ENCODE data around the gene KRT17.
"Not testable (repeated sequence)": the region's sequence is repeated elsewhere in the genome, so short reads cannot be mapped to it uniquely, and the experiment has no call there.

Gene KRT17

DNA sequence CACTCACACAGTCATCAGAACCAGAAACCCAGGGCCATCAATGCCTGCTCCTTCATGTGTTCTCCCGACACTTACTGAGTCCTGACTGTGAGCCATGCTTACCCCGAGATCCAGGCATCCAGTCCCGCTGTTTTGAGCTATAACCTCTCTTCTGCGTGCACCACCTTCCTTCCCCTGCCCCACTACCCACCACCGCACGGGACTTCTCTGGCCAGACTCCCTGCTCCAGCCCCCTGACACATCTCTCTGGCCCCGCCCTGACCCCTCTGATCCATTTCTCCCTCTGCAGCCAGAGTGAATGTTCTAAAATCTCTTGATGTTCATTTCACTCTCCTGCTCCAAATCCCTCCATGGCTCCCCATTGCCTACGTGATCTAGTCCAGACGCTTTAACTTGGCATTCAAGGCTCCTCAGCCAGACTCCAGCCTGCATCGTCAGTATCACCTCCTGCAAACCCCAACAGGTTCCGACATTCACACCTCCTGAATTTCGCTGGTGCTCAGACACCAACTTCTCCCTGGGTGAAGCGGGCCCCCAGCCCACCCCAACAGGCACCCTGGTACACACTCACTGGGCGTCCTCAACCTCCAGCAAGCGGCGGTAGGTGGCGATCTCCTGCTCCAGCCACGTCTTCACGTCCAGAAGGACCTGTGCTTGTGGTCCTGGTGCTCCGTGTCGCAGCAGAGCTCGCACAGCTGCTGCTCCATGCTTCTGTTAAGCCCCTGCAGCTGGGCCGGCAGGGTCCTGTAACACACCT lies 3.1 kb upstream of the KRT17 start:
- ChIA-PET POLR2A (no interaction called here), CTCF (interaction anchor here (1.4 to 3.8 kb wide), 3 partner anchors 18 to 78 kb away, joined by 4 to 19 read pairs (median 12); no protein-coding TSS in a partner anchor)
- DNase-seq (ENCODE audit: low read depth, low spot score) = no peak
- TF ChIP-seq, protein P1, sequence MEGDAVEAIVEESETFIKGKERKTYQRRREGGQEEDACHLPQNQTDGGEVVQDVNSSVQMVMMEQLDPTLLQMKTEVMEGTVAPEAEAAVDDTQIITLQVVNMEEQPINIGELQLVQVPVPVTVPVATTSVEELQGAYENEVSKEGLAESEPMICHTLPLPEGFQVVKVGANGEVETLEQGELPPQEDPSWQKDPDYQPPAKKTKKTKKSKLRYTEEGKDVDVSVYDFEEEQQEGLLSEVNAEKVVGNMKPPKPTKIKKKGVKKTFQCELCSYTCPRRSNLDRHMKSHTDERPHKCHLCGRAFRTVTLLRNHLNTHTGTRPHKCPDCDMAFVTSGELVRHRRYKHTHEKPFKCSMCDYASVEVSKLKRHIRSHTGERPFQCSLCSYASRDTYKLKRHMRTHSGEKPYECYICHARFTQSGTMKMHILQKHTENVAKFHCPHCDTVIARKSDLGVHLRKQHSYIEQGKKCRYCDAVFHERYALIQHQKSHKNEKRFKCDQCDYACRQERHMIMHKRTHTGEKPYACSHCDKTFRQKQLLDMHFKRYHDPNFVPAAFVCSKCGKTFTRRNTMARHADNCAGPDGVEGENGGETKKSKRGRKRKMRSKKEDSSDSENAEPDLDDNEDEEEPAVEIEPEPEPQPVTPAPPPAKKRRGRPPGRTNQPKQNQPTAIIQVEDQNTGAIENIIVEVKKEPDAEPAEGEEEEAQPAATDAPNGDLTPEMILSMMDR (IDR thresholded peaks at IDR 0.05; ENCODE audit: insufficient read depth, low read length, missing control alignments) = no peak
- H3K4me3 ChIP-seq (ENCODE audit: low read depth, low read length) = no peak overlapping the region

DNA sequence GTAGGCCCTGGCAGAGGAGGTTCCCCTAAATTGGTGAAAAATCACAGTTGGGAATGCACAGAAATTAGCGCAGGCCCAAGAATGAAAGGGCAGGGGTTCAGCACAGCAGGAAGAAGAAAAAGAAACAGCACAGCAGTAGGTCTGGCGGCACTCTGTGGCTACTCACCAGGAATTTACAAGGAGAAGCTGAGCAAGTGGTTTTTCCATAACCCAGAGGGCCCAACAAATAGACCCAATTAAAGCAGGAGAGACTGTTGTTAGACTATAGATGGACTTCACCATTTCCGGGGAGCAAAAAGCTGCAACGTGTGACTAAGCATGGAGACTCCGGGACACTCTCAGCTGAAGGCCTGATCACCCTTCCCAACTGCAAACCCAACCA lies 2.5 kb upstream of the KRT17 start:
- CTCF ChIA-PET = interaction anchor here (1.4 to 3.8 kb wide), 2 partner anchors 18 to 22 kb away, joined by 4 to 19 read pairs; no protein-coding TSS in a partner anchor
- H3K4me3 ChIP-seq (ENCODE audit: low read depth, low read length); POLR2A ChIA-PET; DNase-seq (ENCODE audit: low read depth, low spot score): not testable (repeated sequence)

DNA sequence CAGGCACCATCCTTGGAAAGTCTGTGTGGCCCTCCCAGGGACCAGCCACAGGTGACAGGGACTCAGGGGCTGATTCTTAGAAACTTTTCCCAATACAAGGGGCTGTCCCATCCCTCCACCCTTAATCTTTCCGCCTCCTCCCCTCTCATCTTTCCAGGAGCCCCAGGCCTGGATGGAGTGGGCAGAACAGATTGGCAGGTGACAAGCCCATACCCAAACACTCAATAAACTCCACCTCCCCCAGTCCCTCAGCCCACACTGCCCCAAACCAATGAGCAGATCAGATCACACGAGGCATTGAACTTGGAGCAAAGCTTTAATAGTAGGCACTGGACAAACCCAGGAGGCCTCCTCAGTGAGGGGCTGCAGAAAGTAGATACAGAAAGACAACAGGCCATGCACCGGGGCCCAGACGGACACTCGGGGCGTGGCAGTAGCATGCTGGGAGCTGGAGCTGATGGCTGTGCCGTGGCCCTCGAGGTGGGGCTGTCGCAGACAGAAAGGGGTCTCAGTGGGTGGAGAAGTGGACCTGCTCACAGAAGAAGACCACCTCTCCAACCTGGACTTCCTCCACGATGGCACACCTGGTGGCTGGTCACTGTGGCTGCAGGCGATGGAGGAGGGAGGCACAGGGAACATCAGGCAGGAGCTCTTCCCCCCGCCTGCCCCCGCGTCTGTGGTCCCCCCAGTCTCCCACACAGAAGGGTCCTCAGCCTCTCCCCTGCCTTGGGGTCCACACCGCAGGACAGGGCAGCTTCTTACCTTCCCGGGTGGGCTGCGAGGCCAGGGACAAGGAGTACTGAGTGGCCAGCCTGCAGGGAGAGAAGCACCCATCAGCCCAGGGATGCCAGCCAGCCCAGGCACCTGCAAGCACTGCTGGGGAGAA lies 1.9 kb upstream of the KRT17 start:
- H3K4me3 ChIP-seq (ENCODE audit: low read depth, low read length); POLR2A ChIA-PET; CTCF ChIA-PET; DNase-seq (ENCODE audit: low read depth, low spot score): not testable (repeated sequence)

DNA sequence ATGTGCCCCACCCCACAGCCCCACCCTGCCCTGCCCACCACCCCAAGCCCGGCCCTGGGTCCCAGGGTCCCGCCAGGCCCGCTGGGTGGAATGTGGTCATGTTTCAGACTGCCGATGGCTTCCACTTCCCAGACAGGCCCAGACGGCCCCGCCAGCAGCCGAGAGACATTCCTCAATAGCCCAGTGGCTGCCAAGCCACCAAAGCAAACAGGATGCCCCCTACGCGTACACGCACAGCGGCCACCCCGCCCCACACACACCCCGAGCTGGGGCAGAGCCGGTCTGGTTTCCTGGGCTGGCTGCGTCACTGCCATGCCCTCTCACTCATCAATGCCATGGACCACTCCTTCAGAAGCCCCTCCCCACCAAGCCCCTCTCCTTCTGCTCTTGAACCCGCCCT lies 1.2 kb upstream of the KRT17 start:
- TF ChIP-seq, protein P1 (IDR thresholded peaks at IDR 0.05; ENCODE audit: insufficient read depth, low read length, missing control alignments) = no peak
- POLR2A ChIA-PET = no interaction called here
- CTCF ChIA-PET = no interaction called here
- no peak overlapping the region for H3K4me3 ChIP-seq (ENCODE audit: low read depth, low read length)
- DNase-seq (ENCODE audit: low read depth, low spot score) = no peak

DNA sequence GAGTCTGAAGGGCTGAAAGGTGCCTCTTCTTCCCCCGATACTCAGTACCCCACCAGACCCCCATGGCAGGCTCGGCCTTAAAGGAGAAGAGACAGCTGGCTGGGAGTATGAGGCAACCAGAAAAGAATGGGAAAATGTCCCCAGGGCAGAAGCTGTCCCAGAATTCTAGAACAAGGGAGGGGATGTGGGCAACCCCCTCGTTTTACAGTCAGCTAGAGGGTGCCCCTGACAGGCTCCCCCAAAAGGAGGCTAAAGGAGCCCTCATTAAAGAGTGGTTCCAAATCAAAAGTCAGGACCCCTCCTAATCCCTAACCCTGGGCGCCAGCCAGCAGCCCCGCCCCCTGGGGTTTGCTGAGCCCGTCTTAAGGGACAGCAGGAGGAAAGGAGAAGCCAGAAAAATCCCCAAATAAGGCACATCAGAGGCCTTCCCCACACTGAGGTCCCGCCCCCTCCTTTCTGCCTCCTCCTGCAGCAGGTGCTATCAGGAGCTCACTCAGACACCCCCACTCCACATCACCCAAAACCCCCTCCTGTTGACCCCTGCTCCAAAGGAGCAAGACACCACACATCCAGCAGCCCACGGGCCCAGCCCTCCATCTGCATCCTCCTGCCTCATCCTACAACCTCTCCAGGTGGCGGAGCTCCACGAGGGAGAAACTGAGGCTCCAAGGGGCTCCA lies 1.1 kb downstream of the KRT17 start:
- H3K4me3 ChIP-seq (ENCODE audit: low read depth, low read length); DNase-seq (ENCODE audit: low read depth, low spot score): not testable (repeated sequence)
- CTCF ChIA-PET = interaction anchor here (0.9 to 3.3 kb wide), 4 partner anchors 25 to 766 kb away, joined by 3 to 21 read pairs (median 4); no protein-coding TSS in a partner anchor

DNA sequence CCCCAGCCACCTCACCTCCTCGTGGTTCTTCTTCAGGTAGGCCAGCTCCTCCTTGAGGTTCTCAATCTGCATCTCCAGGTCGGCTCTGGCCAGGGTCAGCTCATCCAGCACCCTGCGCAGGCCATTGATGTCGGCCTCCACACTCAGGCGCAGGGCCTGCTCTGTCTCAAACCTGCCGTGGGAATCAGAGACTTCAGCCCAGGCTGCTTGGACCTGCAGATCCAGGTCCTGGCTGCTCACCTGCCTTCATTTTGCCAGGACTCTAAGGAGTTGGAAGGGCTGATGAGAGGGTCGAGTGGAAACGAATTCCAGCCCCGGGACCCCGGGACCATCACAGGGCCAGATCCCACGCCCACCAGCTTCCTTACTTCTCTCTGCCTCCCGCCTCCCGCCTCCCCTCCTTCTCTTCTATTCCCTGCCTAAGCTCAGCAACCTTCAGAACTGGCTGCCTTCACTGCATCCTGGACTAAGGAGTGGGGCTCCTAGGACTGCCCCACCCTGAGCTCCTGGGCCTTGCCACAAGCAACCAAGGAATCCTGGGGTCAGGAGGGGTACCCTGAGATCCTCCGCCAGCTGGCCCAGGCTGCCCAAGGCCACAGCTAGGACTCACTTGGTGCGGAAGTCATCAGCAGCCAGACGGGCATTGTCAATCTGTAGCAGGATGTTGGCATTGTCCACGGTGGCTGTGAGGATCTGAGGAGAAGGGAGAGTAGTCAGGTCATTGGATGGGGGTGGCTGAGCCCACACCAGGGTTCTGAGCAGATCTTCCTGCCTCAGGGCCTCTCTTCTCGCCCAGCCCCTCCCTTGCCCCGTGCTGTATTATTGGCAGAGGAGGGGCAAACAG lies 1.8 kb downstream of the KRT17 start:
- DNase-seq (ENCODE audit: low read depth, low spot score); POLR2A ChIA-PET; H3K4me3 ChIP-seq (ENCODE audit: low read depth, low read length): not testable (repeated sequence)
- CTCF ChIA-PET = interaction anchor here (1.0 to 3.3 kb wide), 3 partner anchors 26 to 74 kb away, joined by 3 to 21 read pairs (median 5); no protein-coding TSS in a partner anchor

More for the DNA sequence above, 1.1 kb downstream of the KRT17 start:
- POLR2A ChIA-PET = not testable (repeated sequence)

DNA sequence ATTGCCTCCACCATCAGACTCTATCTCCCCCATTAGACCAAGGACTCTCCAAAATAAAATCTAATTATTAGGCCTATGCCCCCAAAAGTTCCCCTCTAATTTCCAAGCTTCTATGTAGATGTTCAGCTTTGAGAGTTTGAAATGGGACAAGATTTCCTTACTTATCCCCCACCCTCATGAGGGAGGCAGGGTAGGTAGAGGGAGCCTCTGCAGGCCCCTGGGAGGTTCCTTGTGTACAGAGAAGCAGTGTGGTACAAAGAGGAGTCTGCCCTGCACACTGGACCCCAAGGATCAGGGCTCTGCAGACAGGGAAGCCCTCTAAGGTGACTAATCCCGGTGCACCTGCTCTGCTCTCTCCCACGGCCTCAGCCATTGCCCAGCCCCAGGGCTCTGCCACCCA lies 2.5 kb downstream of the KRT17 start:
- TF ChIP-seq, protein P1 (IDR thresholded peaks at IDR 0.05; ENCODE audit: insufficient read depth, low read length, missing control alignments) = no peak
- CTCF ChIA-PET = interaction anchor here (1.0 to 3.3 kb wide), 4 partner anchors 26 to 73 kb away, joined by 3 to 21 read pairs (median 5); no protein-coding TSS in a partner anchor
- no peak for DNase-seq (ENCODE audit: low read depth, low spot score)
- H3K4me3 ChIP-seq (ENCODE audit: low read depth, low read length) = no peak overlapping the region
- POLR2A ChIA-PET = no interaction called here

DNA sequence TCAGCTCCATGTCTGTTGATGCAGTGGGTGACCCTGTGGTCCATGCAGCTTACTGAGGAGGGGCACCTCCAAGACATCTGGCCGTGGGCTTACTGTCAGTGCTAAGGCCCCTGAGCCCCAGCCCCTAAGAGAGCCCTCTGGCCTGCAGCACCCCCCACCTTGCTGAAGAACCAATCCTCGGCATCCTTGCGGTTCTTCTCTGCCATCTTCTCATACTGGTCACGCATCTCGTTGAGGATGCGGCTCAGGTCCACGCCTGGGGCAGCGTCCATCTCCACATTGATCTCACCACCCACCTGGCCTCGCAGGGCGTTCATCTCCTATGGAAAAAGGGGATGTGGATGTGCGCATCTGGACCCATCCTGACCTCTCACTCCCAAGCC lies 2.9 kb downstream of the KRT17 start:
- H3K4me3 ChIP-seq (ENCODE audit: low read depth, low read length); POLR2A ChIA-PET; DNase-seq (ENCODE audit: low read depth, low spot score): not testable (repeated sequence)
- CTCF ChIA-PET = interaction anchor here (1.4 to 1.9 kb wide), 3 partner anchors 27 to 42 kb away, joined by 5 to 17 read pairs (median 5); no protein-coding TSS in a partner anchor
